Effector memory CD4-positive, alpha-beta T cell (primary cell): ENCODE data around the gene MYNN.

Source experiments
- DNase-seq, 3 donors: peaks; one replicate each; pipeline ENCODE4 v3.0.0-alpha.2; 2020
- H3K27ac ChIP-seq: 2 replicates; pipeline ENCODE4 v1.7.0; 2013; ENCODE audit warnings: mild to moderate bottlenecking, low read length, moderate library complexity; ENCODE audit not compliant: insufficient read depth, poor library complexity, severe bottlenecking
- H3K27me3 ChIP-seq: replicated peaks from 2 replicates; pipeline ENCODE4 v1.7.0; 2013; ENCODE audit warnings: mild to moderate bottlenecking, low read length; ENCODE audit not compliant: insufficient read depth, control insufficient read depth, poor library complexity, severe bottlenecking
- H3K36me3 ChIP-seq: 2 replicates; pipeline ENCODE4 v1.7.0; 2013; ENCODE audit warnings: mild to moderate bottlenecking, low read length, moderate library complexity; ENCODE audit not compliant: control insufficient read depth, insufficient read depth
- H3K4me1 ChIP-seq: 2 replicates; pipeline ENCODE4 v1.7.0; 2013; ENCODE audit warnings: low read length, mild to moderate bottlenecking; ENCODE audit not compliant: control insufficient read depth, insufficient read depth, poor library complexity, severe bottlenecking
- H3K4me3 ChIP-seq: 2 replicates; pipeline ENCODE4 v1.7.0; 2013; ENCODE audit warnings: low read length, low read depth, mild to moderate bottlenecking; ENCODE audit not compliant: insufficient read depth, poor library complexity, severe bottlenecking
- H3K9me3 ChIP-seq: 2 replicates; pipeline ENCODE4 v1.7.0; 2013; ENCODE audit warnings: mild to moderate bottlenecking, low read length, moderate library complexity; ENCODE audit not compliant: control insufficient read depth

MYNN gene

DNA sequence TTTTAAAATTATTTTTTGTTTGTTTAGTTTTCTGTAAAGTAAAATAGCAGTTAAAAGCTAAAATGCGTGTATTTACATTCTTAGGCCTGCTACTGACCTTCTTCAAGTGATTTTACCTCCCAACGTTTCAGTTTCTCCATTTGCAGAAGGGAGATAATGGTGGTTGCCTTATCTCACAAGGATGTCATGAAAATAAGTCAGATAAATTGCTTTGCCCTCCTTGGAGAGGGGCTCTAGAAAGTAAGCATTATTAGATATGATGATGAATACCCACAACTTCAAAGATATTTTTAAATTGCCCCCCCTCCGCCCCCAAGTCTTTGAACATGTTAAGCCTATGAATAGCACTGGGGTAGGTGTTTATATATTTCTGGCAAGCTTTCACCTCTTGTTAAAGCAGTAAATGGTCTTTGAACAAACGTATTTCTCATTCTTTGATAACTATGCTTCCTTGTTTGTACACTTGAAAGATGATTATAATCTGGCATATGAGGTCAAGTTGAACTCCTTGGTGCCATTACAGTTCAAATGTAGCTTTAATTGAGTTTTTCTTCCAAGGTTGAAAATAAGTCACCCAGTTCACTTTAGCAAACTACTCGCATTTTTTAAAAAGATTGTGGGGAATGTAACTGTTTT, 14.7 kb upstream of the MYNN start:
- Histone ChIP-seq H3K27ac (no peak overlapping the region), H3K27me3 (no peaks in the 10 kb centered on the region), H3K4me1 (peaks cover 14% of the 10 kb centered on the region), H3K36me3 (no peaks in the 10 kb centered on the region), H3K9me3 (no peaks in the 10 kb centered on the region), H3K4me3 (no peak overlapping the region)
- no peak for DNase-seq

DNA sequence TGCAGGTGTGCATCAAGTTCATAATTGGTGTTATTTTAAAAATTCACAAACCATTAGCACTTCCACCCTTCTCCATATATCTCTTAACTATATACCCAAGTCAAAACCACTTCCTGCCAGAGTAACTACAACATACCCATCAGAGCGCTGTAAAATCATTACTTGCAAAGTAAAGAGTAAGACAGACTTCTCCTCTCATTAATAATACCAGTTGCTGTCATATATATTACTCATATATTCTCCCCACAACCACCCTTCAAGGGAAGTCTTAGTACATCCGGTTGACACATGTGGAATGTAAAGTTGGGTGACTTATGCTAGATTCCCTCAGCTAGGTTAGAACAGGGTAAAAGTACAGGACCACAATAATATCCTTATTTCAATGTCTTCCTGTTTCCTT, 13.9 kb upstream of the MYNN start:
- no peak for DNase-seq
- H3K4me3 ChIP-seq: no peak overlapping the region

DNA sequence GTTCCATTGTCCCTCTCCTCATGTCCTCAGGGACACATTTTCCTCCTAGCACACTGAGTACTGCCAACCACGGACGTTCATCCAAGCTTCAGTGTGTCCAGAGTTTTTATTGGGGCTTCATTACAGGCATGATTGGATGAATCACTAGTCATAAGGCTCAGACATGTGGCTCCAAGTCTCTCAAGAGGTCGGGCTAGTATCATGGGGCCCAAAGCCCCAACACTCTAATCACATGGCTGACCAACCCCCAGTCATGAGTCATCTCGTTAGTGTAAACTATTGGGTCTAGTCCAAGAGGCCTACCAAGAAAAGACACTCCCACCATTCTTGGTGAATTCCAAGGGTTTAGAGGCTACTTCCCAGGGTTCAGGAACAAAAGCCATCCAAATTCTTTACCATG, 12.7 kb upstream of the MYNN start:
- Histone ChIP-seq H3K36me3 (no peaks in the 10 kb centered on the region), H3K27ac (no peak overlapping the region), H3K27me3 (no peaks in the 10 kb centered on the region), H3K4me1 (peaks cover 14% of the 10 kb centered on the region), H3K9me3 (no peaks in the 10 kb centered on the region), H3K4me3 (no peak overlapping the region)
- no peak for DNase-seq

More for the DNA sequence above, 13.9 kb upstream of the MYNN start:
- H3K4me1 ChIP-seq: peaks cover 14% of the 10 kb centered on the region
- no peaks in the 10 kb centered on the region for H3K36me3 ChIP-seq
- H3K27ac ChIP-seq: no peak overlapping the region
- H3K27me3 ChIP-seq: no peaks in the 10 kb centered on the region
- no peaks in the 10 kb centered on the region for H3K9me3 ChIP-seq

DNA sequence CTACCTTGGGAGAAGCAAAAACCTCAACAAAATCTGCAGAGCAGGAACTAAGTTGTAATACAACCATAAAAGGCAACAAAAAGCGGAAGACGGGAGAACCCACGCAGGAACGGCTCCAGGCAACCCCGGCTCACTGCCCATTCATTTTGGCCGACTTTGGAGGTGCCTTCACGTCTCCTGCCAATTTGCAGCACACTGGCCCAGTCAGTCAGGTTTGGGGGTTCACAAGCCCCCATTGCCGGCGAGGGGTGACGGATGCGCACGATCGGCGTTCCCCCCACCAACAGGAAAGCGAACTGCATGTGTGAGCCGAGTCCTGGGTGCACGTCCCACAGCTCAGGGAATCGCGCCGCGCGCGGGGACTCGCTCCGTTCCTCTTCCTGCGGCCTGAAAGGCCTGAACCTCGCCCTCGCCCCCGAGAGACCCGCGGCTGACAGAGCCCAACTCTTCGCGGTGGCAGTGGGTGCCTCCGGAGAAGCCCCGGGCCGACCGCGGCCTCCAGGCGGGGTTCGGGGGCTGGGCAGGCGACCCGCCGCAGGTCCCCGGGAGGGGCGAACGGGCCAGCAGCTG, 8.8 kb upstream of the MYNN start:
- no peaks in the 10 kb centered on the region for H3K36me3 ChIP-seq
- peaks cover 3% of the 10 kb centered on the region for H3K4me1 ChIP-seq
- no peaks in the 10 kb centered on the region for H3K9me3 ChIP-seq
- H3K27me3 ChIP-seq: no peaks in the 10 kb centered on the region
- DNase-seq: peak; percentile 32 to 43 (median 38)
- peak overlapping the region; percentile 93 for H3K4me3 ChIP-seq
- H3K27ac ChIP-seq: peak overlapping the region; percentile 94

DNA sequence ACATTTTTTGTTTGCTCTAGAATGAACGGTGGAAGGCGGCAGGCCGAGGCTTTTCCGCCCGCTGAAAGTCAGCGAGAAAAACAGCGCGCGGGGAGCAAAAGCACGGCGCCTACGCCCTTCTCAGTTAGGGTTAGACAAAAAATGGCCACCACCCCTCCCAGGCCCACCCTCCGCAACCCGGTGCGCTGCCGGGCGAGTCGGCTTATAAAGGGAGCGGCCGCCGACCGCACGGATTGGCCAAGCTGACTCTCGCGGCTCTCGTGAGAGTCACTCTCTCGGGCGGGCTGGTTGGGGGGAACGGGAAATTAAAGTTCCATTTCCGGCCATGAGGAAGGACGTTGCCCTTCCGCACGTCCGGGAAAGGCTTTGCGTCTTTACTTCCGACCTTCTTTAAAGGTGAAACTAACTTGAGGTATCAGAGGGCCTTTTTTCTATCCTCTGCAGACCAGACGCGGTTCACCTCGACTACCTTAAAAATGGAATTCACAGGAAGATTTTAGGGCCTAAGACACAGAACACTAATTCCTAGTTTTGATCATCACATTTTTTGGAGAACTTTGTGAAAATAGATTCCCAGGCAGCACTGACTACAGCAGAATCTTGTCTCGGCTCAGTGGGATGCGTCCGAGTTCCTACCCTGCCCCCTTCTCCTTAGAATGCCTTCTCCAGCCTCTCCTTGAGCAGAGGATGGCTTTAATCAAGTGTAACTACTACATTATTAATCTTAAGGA, 8.1 kb upstream of the MYNN start, which contains the start of gene TERC:
TERC (minus strand) TSS at position 179 of the 731 bp plus-strand sequence.
- DNase-seq: peak; percentile 87 to 90 (median 88)
- Histone ChIP-seq H3K4me1 (peaks cover 5% of the 10 kb centered on the region), H3K27me3 (no peaks in the 10 kb centered on the region), H3K4me3 (peak within 1 kb of the TSS; percentile 93), H3K36me3 (no peaks in the 10 kb centered on the region), H3K9me3 (no peaks in the 10 kb centered on the region), H3K27ac (peak within 1 kb of the TSS; percentile 94)

DNA sequence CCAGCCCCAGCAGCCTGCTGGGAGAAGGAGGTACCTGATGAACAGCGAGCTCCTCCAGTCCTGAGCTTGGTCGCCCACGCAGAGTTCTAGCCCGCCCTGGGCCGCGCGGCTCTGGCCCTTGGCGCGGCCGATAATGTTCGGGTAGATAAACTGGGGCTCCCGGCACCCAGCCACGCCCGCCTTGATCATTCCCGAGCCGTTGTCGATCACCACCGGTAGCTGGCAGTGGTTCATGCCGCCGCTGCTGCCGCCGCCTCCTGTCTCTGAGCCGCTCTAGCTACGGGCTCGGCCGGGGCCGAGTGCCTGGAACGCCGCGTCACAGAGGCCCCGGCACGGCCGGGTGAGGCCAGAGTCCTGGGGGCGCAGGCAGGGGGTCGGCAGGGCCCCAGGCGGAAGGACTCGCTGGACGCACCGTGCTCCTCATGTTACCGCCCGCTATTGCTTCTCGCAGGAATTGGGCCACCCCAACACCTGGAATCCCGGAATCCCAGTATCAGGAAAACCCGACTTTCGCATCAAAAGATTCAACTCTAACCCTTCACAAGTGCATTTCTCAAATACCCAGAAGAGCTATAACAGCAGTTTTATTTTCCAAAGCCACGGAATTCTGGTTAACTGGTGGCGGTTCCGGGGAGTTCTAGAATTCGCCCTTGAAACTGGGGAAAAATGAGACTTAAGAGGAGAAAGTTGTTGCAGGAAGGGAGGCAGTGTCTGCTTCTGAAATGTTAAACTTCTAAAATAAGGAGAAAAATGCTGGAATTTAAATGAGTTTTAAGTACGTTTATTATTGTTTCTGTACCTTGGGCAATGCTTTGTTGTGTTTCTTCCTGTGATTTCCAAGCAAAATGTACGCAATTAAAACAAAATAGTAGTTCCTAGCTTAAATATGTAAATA, 3.7 kb upstream of the MYNN start, which contains the start of gene ACTRT3:
ACTRT3 (minus strand) TSS at position 275 of the 895 bp plus-strand sequence; CDS start at position 234, 41 bp downstream.
- Histone ChIP-seq H3K36me3 (no peaks in the 10 kb centered on the region), H3K9me3 (no peaks in the 10 kb centered on the region), H3K27me3 (no peaks in the 10 kb centered on the region), H3K27ac (peak within 1 kb of the TSS; percentile 64), H3K4me1 (peaks cover 8% of the 10 kb centered on the region), H3K4me3 (peak within 1 kb of the TSS; percentile 74)
- DNase-seq: peak; percentile 36 to 50 (median 43)

DNA sequence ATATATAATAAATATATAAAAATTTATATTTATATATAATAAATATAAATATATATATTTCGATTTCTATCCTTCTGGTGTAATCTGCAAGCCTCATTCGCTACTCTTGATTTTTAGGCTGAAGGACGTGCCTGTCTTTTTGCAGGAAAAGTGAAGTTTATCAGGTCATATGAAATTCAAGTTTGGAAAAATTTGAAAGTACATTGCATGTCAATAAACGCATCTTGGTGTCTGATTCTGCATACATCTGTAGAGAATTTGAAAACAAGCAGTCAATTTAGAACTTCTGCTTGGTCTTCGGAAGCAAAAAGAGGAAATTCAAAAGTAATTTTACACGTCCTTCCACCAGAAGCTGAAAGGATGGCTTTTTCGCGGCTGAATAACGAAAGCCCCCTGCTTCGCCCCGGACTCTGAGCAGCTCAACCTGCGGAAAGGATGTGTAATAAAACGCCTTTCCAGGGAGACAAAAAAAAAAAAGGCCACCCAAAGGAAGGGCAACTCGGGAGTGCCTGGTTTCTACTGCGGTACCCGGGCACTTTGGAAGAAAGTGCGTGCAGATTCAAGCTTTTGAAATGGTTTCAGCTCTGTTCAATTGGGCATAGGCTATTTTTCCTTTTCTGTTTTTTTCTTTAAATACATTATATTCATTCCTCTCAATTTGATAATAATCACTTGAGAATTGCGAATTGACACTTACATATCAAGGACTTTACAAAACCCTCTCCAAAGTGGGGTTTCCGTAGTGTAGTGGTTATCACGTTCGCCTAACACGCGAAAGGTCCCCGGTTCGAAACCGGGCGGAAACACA, 1.5 kb upstream of the MYNN start:
- DNase-seq: peak; percentile 38 to 60 (median 50)
- Histone ChIP-seq H3K27me3 (no peaks in the 10 kb centered on the region), H3K27ac (peak overlapping the region; percentile 99), H3K9me3 (no peaks in the 10 kb centered on the region), H3K4me1 (peaks cover 14% of the 10 kb centered on the region), H3K4me3 (peak overlapping the region; percentile 72), H3K36me3 (peaks cover 10% of the 10 kb centered on the region)

DNA sequence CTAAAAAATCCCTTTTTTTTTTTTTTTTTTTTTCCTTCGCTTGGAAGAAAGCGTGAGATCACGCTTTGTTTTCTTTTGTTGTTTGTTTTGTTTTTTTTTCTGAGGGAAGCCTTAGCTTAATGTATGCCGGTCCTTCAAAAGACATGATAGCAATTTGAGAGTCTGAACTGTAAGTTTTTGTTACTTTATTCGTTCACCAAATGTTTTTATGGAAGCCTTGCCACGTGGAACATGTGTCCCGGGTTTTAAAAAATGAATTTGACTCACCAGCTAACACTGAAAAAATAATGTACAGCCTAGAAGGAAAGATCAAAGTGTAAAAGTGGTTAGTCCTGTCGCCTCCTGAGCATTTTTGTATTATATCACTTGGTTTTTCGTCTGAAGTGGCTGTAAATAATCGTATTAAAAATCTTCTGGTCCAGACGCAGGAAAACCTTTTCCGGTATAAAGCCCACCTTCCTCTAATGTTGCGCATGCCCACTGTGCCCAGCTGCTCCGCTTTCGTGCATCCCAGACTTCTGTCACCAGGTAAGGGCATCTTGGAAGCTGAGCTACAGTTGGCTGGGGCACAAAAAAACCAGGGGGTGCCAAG, 795 bp upstream of the MYNN start:
- peaks cover 14% of the 10 kb centered on the region for H3K36me3 ChIP-seq
- peaks cover 14% of the 10 kb centered on the region for H3K4me1 ChIP-seq
- no peaks in the 10 kb centered on the region for H3K9me3 ChIP-seq
- peak overlapping the region; percentile 99 for H3K27ac ChIP-seq
- DNase-seq: peak in 1 of 3 donors; percentile 48
- H3K4me3 ChIP-seq: peak overlapping the region; percentile 72
- H3K27me3 ChIP-seq: no peaks in the 10 kb centered on the region

DNA sequence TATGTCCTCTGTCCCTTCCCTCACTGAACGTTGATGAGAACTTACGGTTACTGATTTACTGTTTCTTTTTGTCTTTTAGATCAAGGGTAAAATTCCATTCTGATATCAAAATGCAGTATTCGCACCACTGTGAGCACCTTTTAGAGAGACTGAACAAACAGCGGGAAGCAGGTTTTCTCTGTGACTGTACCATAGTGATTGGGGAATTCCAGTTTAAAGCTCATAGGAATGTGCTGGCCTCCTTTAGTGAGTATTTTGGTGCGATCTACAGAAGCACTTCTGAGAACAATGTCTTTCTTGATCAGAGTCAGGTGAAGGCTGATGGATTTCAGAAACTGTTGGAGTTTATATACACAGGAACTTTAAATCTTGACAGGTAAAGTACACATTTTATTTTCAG, 990 bp downstream of the MYNN start:
- DNase-seq: no peak

More for the DNA sequence above, 990 bp downstream of the MYNN start:
- Histone ChIP-seq H3K36me3 (peaks cover 20% of the 10 kb centered on the region), H3K4me1 (peaks cover 14% of the 10 kb centered on the region), H3K27ac (peak overlapping the region; percentile 99), H3K9me3 (no peaks in the 10 kb centered on the region), H3K4me3 (no peak overlapping the region), H3K27me3 (no peaks in the 10 kb centered on the region)
